Sigmoid colon (tissue), 7 donors: Measurements from ENCODE around the gene NUMB. TPM values are rescaled to one million over a fixed set of nuclear protein-coding genes. Genes with fewer than 3 reads are reported as not detected.

Experiments
- DNase-seq: peaks from one replicate; pipeline ENCODE4 v3.0.0-alpha.2; 2019
- H3K27ac ChIP-seq, 4 donors: fragments of 200-600 bp; sonication (generic); one replicate each; pipeline ENCODE4 v1.5.1; 2016 to 2019; ENCODE audit warnings: mild to moderate bottlenecking in 1 of 4
- H3K27me3 ChIP-seq, 3 donors: fragments of 200-600 bp; sonication (generic); one replicate each; pipeline ENCODE4 v1.5.1; 2019; ENCODE audit warnings: mild to moderate bottlenecking in 1 of 3
- H3K36me3 ChIP-seq, 4 donors: fragments of 200-600 bp; sonication (generic); one replicate each; pipeline ENCODE4 v1.5.1; 2016 to 2019
- H3K4me1 ChIP-seq, 4 donors: fragments of 200-600 bp; sonication (generic); one replicate each; pipeline ENCODE4 v1.5.1; 2017 to 2019
- H3K4me3 ChIP-seq, 4 donors: fragments of 200-600 bp; sonication (generic); one replicate each; pipeline ENCODE4 v1.5.1; 2017 to 2019; ENCODE audit warnings: mild to moderate bottlenecking in 2 of 4, moderate library complexity in 1 of 4
- H3K9me3 ChIP-seq, 4 donors: fragments of 200-600 bp in 3 of 4; sonication (generic) in 3 of 4; one replicate each; pipeline versions ENCODE4 v1.5.1 to v1.6.1; 2013 to 2019
- CTCF ChIP-seq, 4 experiments: fragments of 450-650 bp in 3 of 4; fragments of 200-600 bp in 1 of 4; IDR thresholded peaks; one replicate each; pipeline ENCODE4 v1.5.1; 2016 to 2019; ENCODE audit warnings: antibody characterized with exemption in 4 of 4, mild to moderate bottlenecking in 3 of 4, moderate library complexity in 2 of 4
- EP300 ChIP-seq, 4 donors: sonication (generic); formaldehyde crosslinking; IDR thresholded peaks; one replicate each; pipeline ENCODE4 v1.6.1; 2017; ENCODE audit warnings: antibody characterized with exemption in 4 of 4
- POLR2A ChIP-seq, 2 donors: fragments of 450-650 bp; IDR thresholded peaks; one replicate each; pipeline ENCODE4 v1.6.1; 2016; ENCODE audit warnings: antibody characterized with exemption in 2 of 2, mild to moderate bottlenecking in 2 of 2, moderate library complexity in 2 of 2
- POLR2AphosphoS5 ChIP-seq, 4 donors: sonication (generic); formaldehyde crosslinking; IDR thresholded peaks; one replicate each; pipeline ENCODE4 v1.6.1; 2017; ENCODE audit warnings: antibody characterized with exemption in 4 of 4
- WGBS, 2 donors: extraction: QIAGEN DNeasy Blood & Tissue Kit; methylation state at CpG; one replicate each; pipeline ENCODE4 v1.1.7; 2013; 5-methylcytosine and 5-hydroxymethylcytosine counted together
- intact Hi-C: fragments of 100-400 bp; cut with DNase I; formaldehyde crosslinking; loops from one replicate; pipeline ENCODE4 v1.15.1; 2023
- polyA plus RNA-seq, 3 donors: library from polyadenylated mRNA; stranded (reverse); fragments of 200-250 nt; gene quantifications; one replicate each; pipeline ENCODE4 v1.2.3, GENCODE V29; 2013
- total RNA-seq, 4 donors: library from RNA; depleted of rRNA; stranded (reverse); fragments of >200 nt; gene quantifications; one replicate each; pipeline ENCODE4 v1.1.0, GENCODE V29; 2016
- donor health status: healthy with polysubstance abuse.
- donor health status: Bipolar disorder and iron deficiency.
- donor health status: healthy.

NUMB gene
- total RNA-seq (10 to 100 TPM; 37.6 to 80.3 (median 55.7) TPM), polyA plus RNA-seq (10 to 100 TPM; 42.5 to 53.4 (median 45.6) TPM)

GRCh38 chr14:73458183-73458976 is at the start of gene NUMB:
Gene NUMB (minus strand): TSS chr14:73458546. CDS start chr14:73355751, 102,795 bp downstream.
- peak within 1 kb of the TSS; percentile 98 to 100 (median 100) for H3K4me3 ChIP-seq
- H3K27me3 ChIP-seq = no peaks in the 10 kb centered on the region
- no peaks in the 10 kb centered on the region for H3K36me3 ChIP-seq
- H3K4me1 ChIP-seq = peaks cover 0 to 77% (median 54%) of the 10 kb centered on the region in 4 donors
- 1% methylated on average over 60 of the region's 60 CpGs for WGBS, 2 donors
- intact Hi-C loops = loop anchor here (5.0 kb wide), 1 partner anchor 236 kb away; no protein-coding TSS in a partner anchor
- H3K9me3 ChIP-seq = no peaks in the 10 kb centered on the region
- peak; percentile 100 for DNase-seq
- H3K27ac ChIP-seq = peak within 1 kb of the TSS; percentile 97 to 98 (median 98)
- TF ChIP-seq CTCF (IDR thresholded peaks at IDR 0.05) = no peak
- no peak for TF ChIP-seq EP300 (IDR thresholded peaks at IDR 0.05)
- TF ChIP-seq POLR2A (IDR thresholded peaks at IDR 0.05) = peak; percentile 72 to 87
- peak; percentile 88 to 97 (median 96) for TF ChIP-seq POLR2AphosphoS5 (IDR thresholded peaks at IDR 0.05)

- H3K27ac ChIP-seq = no peak overlapping the region
- no peak for TF ChIP-seq POLR2A (IDR thresholded peaks at IDR 0.05)
- TF ChIP-seq CTCF (IDR thresholded peaks at IDR 0.05) = no peak
- no peak for TF ChIP-seq EP300 (IDR thresholded peaks at IDR 0.05)
- TF ChIP-seq POLR2AphosphoS5 (IDR thresholded peaks at IDR 0.05) = no peak
- no peak overlapping the region for H3K4me3 ChIP-seq
- peaks cover 0 to 15% (median 0%) of the 10 kb centered on the region in 4 donors for H3K36me3 ChIP-seq
- no peaks in the 10 kb centered on the region for H3K9me3 ChIP-seq
- 95% methylated on average over 3 of the region's 3 CpGs for WGBS, 2 donors
- H3K27me3 ChIP-seq = no peaks in the 10 kb centered on the region
- no peaks in the 10 kb centered on the region for H3K4me1 ChIP-seq
- intact Hi-C loops = no loop called here
- DNase-seq = no peak
Measured at GRCh38 chr14:73503648-73504047, 45.3 kb upstream of the NUMB start.

GRCh38 chr14:73502017-73502619 is 43.8 kb upstream of the NUMB start:
- DNase-seq = no peak
- H3K27ac ChIP-seq = no peak overlapping the region
- intact Hi-C loops = no loop called here
- H3K36me3 ChIP-seq = peaks cover 0 to 25% (median 0%) of the 10 kb centered on the region in 4 donors
- no peaks in the 10 kb centered on the region for H3K27me3 ChIP-seq
- TF ChIP-seq EP300 (IDR thresholded peaks at IDR 0.05) = no peak
- TF ChIP-seq POLR2AphosphoS5 (IDR thresholded peaks at IDR 0.05) = no peak
- TF ChIP-seq CTCF (IDR thresholded peaks at IDR 0.05) = no peak
- TF ChIP-seq POLR2A (IDR thresholded peaks at IDR 0.05) = no peak
- WGBS, 2 donors = 95 to 96% methylated on average over 11 of the region's 11 CpGs
- no peak overlapping the region for H3K4me3 ChIP-seq
- H3K4me1 ChIP-seq = no peaks in the 10 kb centered on the region
- no peaks in the 10 kb centered on the region for H3K9me3 ChIP-seq

GRCh38 chr14:73500360-73500759 is 42.0 kb upstream of the NUMB start:
- no peak overlapping the region for H3K27ac ChIP-seq
- 95 to 96% methylated on average over 6 of the region's 6 CpGs for WGBS, 2 donors
- no peak overlapping the region for H3K4me3 ChIP-seq
- H3K9me3 ChIP-seq = no peaks in the 10 kb centered on the region
- no peaks in the 10 kb centered on the region for H3K4me1 ChIP-seq
- TF ChIP-seq POLR2A (IDR thresholded peaks at IDR 0.05) (no peak), EP300 (IDR thresholded peaks at IDR 0.05) (no peak), POLR2AphosphoS5 (IDR thresholded peaks at IDR 0.05) (no peak), CTCF (IDR thresholded peaks at IDR 0.05) (no peak)
- intact Hi-C loops = no loop called here
- no peak for DNase-seq
- H3K36me3 ChIP-seq = peaks cover 0 to 25% (median 0%) of the 10 kb centered on the region in 4 donors
- no peaks in the 10 kb centered on the region for H3K27me3 ChIP-seq
